OCI-LY1 (cell line): ENCODE data around the gene LRRC59.

Source experiments
- H2AFZ ChIP-seq: fragments of 200-600 bp; sonication (generic), shearing (Covaris generic); 2 replicates; pipeline ENCODE4 v1.6.0; 2014; ENCODE audit warnings: antibody characterized with exemption, mild to moderate bottlenecking, low read length
- H3F3A ChIP-seq: fragments of 200-600 bp; sonication (generic), shearing (Covaris generic); 2 replicates; pipeline ENCODE4 v1.6.0; 2014; ENCODE audit warnings: mild to moderate bottlenecking, antibody characterized with exemption, low read length, moderate library complexity; ENCODE audit not compliant: insufficient read depth
- H3K27ac ChIP-seq: fragments of 200-600 bp; sonication (generic); 2 replicates; pipeline ENCODE4 v1.5.1; 2014; ENCODE audit warnings: low read length, mixed run types, mild to moderate bottlenecking, low read depth; ENCODE audit not compliant: poor library complexity, severe bottlenecking
- H3K27me3 ChIP-seq: fragments of 200-600 bp; sonication (generic); 2 replicates; pipeline ENCODE4 v1.6.0; 2014; ENCODE audit warnings: antibody characterized with exemption, mild to moderate bottlenecking, low read length, moderate library complexity; ENCODE audit not compliant: insufficient read depth
- H3K36me3 ChIP-seq: fragments of 200-600 bp; sonication (generic); 2 replicates; pipeline ENCODE4 v1.6.1; 2014; ENCODE audit warnings: mild to moderate bottlenecking, antibody characterized with exemption, low read length, moderate library complexity, mixed read lengths; ENCODE audit not compliant: insufficient read depth
- H3K4me1 ChIP-seq: fragments of 200-600 bp; sonication (generic); 2 replicates; pipeline ENCODE4 v1.5.1; 2014; ENCODE audit warnings: mild to moderate bottlenecking, low read length, moderate library complexity; ENCODE audit not compliant: insufficient read depth, severe bottlenecking
- H3K4me2 ChIP-seq: fragments of 200-600 bp; sonication (generic), shearing (Covaris generic); 2 replicates; pipeline ENCODE4 v1.6.1; 2014; ENCODE audit warnings: low read length
- H3K4me3 ChIP-seq: fragments of 200-600 bp; sonication (generic); 2 replicates; pipeline ENCODE4 v1.5.1; 2014; ENCODE audit warnings: low read length, low read depth, mild to moderate bottlenecking, mixed read lengths; ENCODE audit not compliant: poor library complexity, severe bottlenecking
- H3K79me2 ChIP-seq: fragments of 200-600 bp; shearing (Covaris generic); 2 replicates; pipeline ENCODE4 v1.6.1; 2016; ENCODE audit warnings: mixed run types, low read length, mixed read lengths; ENCODE audit not compliant: insufficient read depth
- H3K9ac ChIP-seq: fragments of 200-600 bp; sonication (generic), shearing (Covaris generic); 2 replicates; pipeline ENCODE4 v1.6.1; 2014; ENCODE audit warnings: mild to moderate bottlenecking, low read length, mixed read lengths
- H3K9me2 ChIP-seq: fragments of 200-600 bp; sonication (generic), shearing (Covaris generic); 2 replicates; pipeline ENCODE4 v1.6.1; 2014; ENCODE audit warnings: low read depth, mild to moderate bottlenecking, low read length, mixed read lengths
- H3K9me3 ChIP-seq: fragments of 200-600 bp; shearing (Covaris generic); 2 replicates; pipeline ENCODE4 v1.6.1; 2014; ENCODE audit warnings: low read length, mixed read lengths
- H4K20me1 ChIP-seq: fragments of 200-600 bp; sonication (generic), shearing (Covaris generic); 2 replicates; pipeline ENCODE4 v1.6.0; 2016; ENCODE audit warnings: mild to moderate bottlenecking, low read length; ENCODE audit not compliant: insufficient read depth
- CTCF ChIP-seq: fragments of 200-600 bp; sonication (generic), shearing (Covaris generic); IDR thresholded peaks from 2 replicates; pipeline ENCODE4 v1.5.1; 2017; ENCODE audit warnings: mild to moderate bottlenecking, antibody characterized with exemption, low read length, moderate library complexity, mixed read lengths
- EZH2 ChIP-seq: fragments of 200-600 bp; sonication (generic), shearing (Covaris generic); IDR thresholded peaks from 2 replicates; pipeline ENCODE4 v1.8.0; 2017; ENCODE audit warnings: borderline replicate concordance, mixed run types, mild to moderate bottlenecking, antibody characterized with exemption, low read length, moderate library complexity, mixed read lengths

Gene LRRC59

GRCh38 chr17:50355336-50355700 lies 42.0 kb downstream of the LRRC59 start:
- no peak for TF ChIP-seq EZH2
- no peak for TF ChIP-seq CTCF
- H3K9me3 ChIP-seq = no peaks in the 10 kb centered on the region
- peaks cover 53% of the 10 kb centered on the region for H3K36me3 ChIP-seq

GRCh38 chr17:50354776-50355175 lies 42.5 kb downstream of the LRRC59 start:
- Histone ChIP-seq H3K4me3 (no peak overlapping the region), H3K9ac (no peak overlapping the region), H4K20me1 (no peaks in the 10 kb centered on the region), H3K27ac (no peak overlapping the region), H3K4me1 (no peaks in the 10 kb centered on the region), H3F3A (no peaks in the 10 kb centered on the region), H3K9me3 (no peaks in the 10 kb centered on the region), H2AFZ (no peak overlapping the region), H3K4me2 (no peak overlapping the region), H3K9me2 (no peaks in the 10 kb centered on the region), H3K27me3 (no peaks in the 10 kb centered on the region), H3K79me2 (no peaks in the 10 kb centered on the region), H3K36me3 (peaks cover 50% of the 10 kb centered on the region)
- TF ChIP-seq EZH2 (no peak), CTCF (no peak)

More at GRCh38 chr17:50355336-50355700, 42.0 kb downstream of the LRRC59 start:
- Histone ChIP-seq H3K27me3 (no peaks in the 10 kb centered on the region), H3K9ac (no peak overlapping the region), H3K79me2 (no peaks in the 10 kb centered on the region), H3K9me2 (no peaks in the 10 kb centered on the region), H3K4me1 (no peaks in the 10 kb centered on the region), H3F3A (no peaks in the 10 kb centered on the region), H4K20me1 (no peaks in the 10 kb centered on the region), H3K27ac (no peak overlapping the region), H3K4me2 (no peak overlapping the region), H2AFZ (no peak overlapping the region), H3K4me3 (no peak overlapping the region)

GRCh38 chr17:50354198-50354597 lies 43.1 kb downstream of the LRRC59 start:
- Histone ChIP-seq H3K79me2 (no peaks in the 10 kb centered on the region), H3K36me3 (peaks cover 44% of the 10 kb centered on the region), H3K4me1 (no peaks in the 10 kb centered on the region), H3K27me3 (no peaks in the 10 kb centered on the region), H4K20me1 (no peaks in the 10 kb centered on the region), H3K9ac (no peak overlapping the region), H2AFZ (no peak overlapping the region), H3K4me2 (no peak overlapping the region), H3K9me2 (no peaks in the 10 kb centered on the region), H3K27ac (no peak overlapping the region), H3F3A (no peaks in the 10 kb centered on the region), H3K9me3 (no peaks in the 10 kb centered on the region), H3K4me3 (no peak overlapping the region)
- TF ChIP-seq EZH2 = no peak
- TF ChIP-seq CTCF = no peak
